HepG2 (cell line): ENCODE results near the gene EEFSEC. TPM values are rescaled to one million over a fixed set of nuclear protein-coding genes. Genes with fewer than 3 reads are reported as not detected.

Experiments
- BHLHE40 ChIP-seq: IDR thresholded peaks from 2 replicates; pipeline ENCODE4 v1.6.1; 2011; ENCODE audit warnings: low read length, improper control_type of control experiment
- CAMTA2 ChIP-seq: sonication (generic); formaldehyde crosslinking; IDR thresholded peaks from 2 replicates; pipeline ENCODE4 v1.4.0; 2020; ENCODE audit warnings: mild to moderate bottlenecking, missing genetic modification reagents, borderline replicate concordance
- EEA1 ChIP-seq: sonication (generic); formaldehyde crosslinking; IDR thresholded peaks from 2 replicates; pipeline ENCODE4 v1.5.1; 2020; ENCODE audit warnings: mild to moderate bottlenecking, missing genetic modification reagents, borderline replicate concordance
- FOXA3 ChIP-seq: IDR thresholded peaks from 2 replicates; pipeline ENCODE4 v1.6.1; 2016; ENCODE audit warnings: missing genetic modification reagents, missing compliant biosample characterization
- GMEB1 ChIP-seq: sonication (generic); formaldehyde crosslinking; IDR thresholded peaks from 2 replicates; pipeline ENCODE4 v1.5.1; 2020; ENCODE audit warnings: missing genetic modification reagents, mild to moderate bottlenecking, borderline replicate concordance
- JUND ChIP-seq: sonication (generic); formaldehyde crosslinking; IDR thresholded peaks from 2 replicates; pipeline ENCODE4 v1.8.0; 2022; ENCODE audit warnings: mild to moderate bottlenecking, missing genetic modification reagents
- PHB2 ChIP-seq: fragments of 450-650 bp; IDR thresholded peaks from 2 replicates; pipeline ENCODE4 v1.6.1; 2018; ENCODE audit not compliant: partially characterized antibody
- SMAD3 ChIP-seq: sonication (generic); formaldehyde crosslinking; IDR thresholded peaks from 2 replicates; pipeline ENCODE4 v1.4.0; 2020; ENCODE audit warnings: missing genetic modification reagents
- TBX2 ChIP-seq: sonication (generic); formaldehyde crosslinking; IDR thresholded peaks from 2 replicates; pipeline ENCODE4 v1.5.0; 2020; ENCODE audit warnings: missing genetic modification reagents, mild to moderate bottlenecking, borderline replicate concordance
- ZNF274 ChIP-seq: sonication (generic); formaldehyde crosslinking; IDR thresholded peaks from 2 replicates; pipeline ENCODE4 v1.5.1; 2020; ENCODE audit warnings: mild to moderate bottlenecking, missing genetic modification reagents
- ZNF354B ChIP-seq: sonication (generic); formaldehyde crosslinking; IDR thresholded peaks from 2 replicates; pipeline ENCODE4 v1.8.0; 2022; ENCODE audit warnings: mild to moderate bottlenecking, missing genetic modification reagents
- ZNF451 ChIP-seq: sonication (generic); formaldehyde crosslinking; IDR thresholded peaks from 2 replicates; pipeline ENCODE4 v1.5.0; 2020; ENCODE audit warnings: mild to moderate bottlenecking, missing genetic modification reagents
- polyA plus RNA-seq, 8 experiments: library from polyadenylated mRNA; depleted of rRNA in 3 of 8; stranded (reverse) in 7 of 8; unstranded in 1 of 8; fragments of >200 nt; fragmentation: Illumina TruSeq in 4 of 8; extraction: Trizol in 4 of 8; gene quantifications; 2 replicates each; pipeline versions ENCODE4 v1.2.1 to v1.2.3, GENCODE V29; 2011 to 2016; ENCODE audit warnings: low read depth in 4 of 8, missing spikeins in 1 of 8, mixed read lengths in 1 of 8; ENCODE audit not compliant: insufficient read depth in 1 of 8
- total RNA-seq, 5 experiments: library from RNA; depleted of rRNA; stranded (reverse); fragments of >200 nt; fragmentation: Illumina TruSeq; extraction: Trizol; gene quantifications; 2 replicates each; pipeline ENCODE4 v1.2.3, GENCODE V29; 2016; ENCODE audit warnings: low read depth in 1 of 5
- TF ChIP-seq, protein P1 (sequence below): sonication (generic); formaldehyde crosslinking; IDR thresholded peaks from 2 replicates; pipeline ENCODE4 v1.8.0; 2022; ENCODE audit warnings: missing genetic modification reagents, mild to moderate bottlenecking, moderate library complexity, borderline replicate concordance
- TF ChIP-seq, protein P2 (sequence below): IDR thresholded peaks from 2 replicates; pipeline ENCODE4 v1.4.0; 2020; ENCODE audit warnings: mild to moderate bottlenecking, missing genetic modification reagents
- TF ChIP-seq, protein P3 (sequence below): sonication (generic); formaldehyde crosslinking; IDR thresholded peaks from 2 replicates; pipeline ENCODE4 v1.4.0; 2020; ENCODE audit warnings: missing genetic modification reagents

The EEFSEC gene
- total and polyA plus RNA-seq, 2 of the 13 experiments (the other 11 are each of a cell fraction or from before 2014, with no cell fraction given), result 6.4 to 24.2 TPM

- TF ChIP-seq, protein P1, sequence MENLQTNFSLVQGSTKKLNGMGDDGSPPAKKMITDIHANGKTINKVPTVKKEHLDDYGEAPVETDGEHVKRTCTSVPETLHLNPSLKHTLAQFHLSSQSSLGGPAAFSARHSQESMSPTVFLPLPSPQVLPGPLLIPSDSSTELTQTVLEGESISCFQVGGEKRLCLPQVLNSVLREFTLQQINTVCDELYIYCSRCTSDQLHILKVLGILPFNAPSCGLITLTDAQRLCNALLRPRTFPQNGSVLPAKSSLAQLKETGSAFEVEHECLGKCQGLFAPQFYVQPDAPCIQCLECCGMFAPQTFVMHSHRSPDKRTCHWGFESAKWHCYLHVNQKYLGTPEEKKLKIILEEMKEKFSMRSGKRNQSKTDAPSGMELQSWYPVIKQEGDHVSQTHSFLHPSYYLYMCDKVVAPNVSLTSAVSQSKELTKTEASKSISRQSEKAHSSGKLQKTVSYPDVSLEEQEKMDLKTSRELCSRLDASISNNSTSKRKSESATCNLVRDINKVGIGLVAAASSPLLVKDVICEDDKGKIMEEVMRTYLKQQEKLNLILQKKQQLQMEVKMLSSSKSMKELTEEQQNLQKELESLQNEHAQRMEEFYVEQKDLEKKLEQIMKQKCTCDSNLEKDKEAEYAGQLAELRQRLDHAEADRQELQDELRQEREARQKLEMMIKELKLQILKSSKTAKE, result peak; percentile 83
- TF ChIP-seq TBX2 (CRISPR knock-in tag), result peak; percentile 91
- peak; percentile 86; the same call in 1 of the 2 replicates for TF ChIP-seq EEA1 (CRISPR knock-in tag)
- peak; percentile 92 for TF ChIP-seq ZNF451 (CRISPR knock-in tag)
- 0 out of 2 replicates have a peak, but pooled peaks have one; percentile 77 for TF ChIP-seq CAMTA2 (CRISPR knock-in tag)
- TF ChIP-seq PHB2, result no peak
- peak; percentile 87 for TF ChIP-seq GMEB1 (CRISPR knock-in tag)
- TF ChIP-seq ZNF274, result peak; percentile 89; the same call in 1 of the 2 replicates
- TF ChIP-seq BHLHE40, result peak; percentile 29; the same call in 1 of the 2 replicates
- peak; percentile 70; the same call in 1 of the 2 replicates for TF ChIP-seq ZNF354B (CRISPR knock-in tag)
- peak; percentile 40 for TF ChIP-seq FOXA3
- TF ChIP-seq, protein P2, sequence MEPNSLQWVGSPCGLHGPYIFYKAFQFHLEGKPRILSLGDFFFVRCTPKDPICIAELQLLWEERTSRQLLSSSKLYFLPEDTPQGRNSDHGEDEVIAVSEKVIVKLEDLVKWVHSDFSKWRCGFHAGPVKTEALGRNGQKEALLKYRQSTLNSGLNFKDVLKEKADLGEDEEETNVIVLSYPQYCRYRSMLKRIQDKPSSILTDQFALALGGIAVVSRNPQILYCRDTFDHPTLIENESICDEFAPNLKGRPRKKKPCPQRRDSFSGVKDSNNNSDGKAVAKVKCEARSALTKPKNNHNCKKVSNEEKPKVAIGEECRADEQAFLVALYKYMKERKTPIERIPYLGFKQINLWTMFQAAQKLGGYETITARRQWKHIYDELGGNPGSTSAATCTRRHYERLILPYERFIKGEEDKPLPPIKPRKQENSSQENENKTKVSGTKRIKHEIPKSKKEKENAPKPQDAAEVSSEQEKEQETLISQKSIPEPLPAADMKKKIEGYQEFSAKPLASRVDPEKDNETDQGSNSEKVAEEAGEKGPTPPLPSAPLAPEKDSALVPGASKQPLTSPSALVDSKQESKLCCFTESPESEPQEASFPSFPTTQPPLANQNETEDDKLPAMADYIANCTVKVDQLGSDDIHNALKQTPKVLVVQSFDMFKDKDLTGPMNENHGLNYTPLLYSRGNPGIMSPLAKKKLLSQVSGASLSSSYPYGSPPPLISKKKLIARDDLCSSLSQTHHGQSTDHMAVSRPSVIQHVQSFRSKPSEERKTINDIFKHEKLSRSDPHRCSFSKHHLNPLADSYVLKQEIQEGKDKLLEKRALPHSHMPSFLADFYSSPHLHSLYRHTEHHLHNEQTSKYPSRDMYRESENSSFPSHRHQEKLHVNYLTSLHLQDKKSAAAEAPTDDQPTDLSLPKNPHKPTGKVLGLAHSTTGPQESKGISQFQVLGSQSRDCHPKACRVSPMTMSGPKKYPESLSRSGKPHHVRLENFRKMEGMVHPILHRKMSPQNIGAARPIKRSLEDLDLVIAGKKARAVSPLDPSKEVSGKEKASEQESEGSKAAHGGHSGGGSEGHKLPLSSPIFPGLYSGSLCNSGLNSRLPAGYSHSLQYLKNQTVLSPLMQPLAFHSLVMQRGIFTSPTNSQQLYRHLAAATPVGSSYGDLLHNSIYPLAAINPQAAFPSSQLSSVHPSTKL (CRISPR knock-in tag), result peak; percentile 61
- no peak for TF ChIP-seq JUND (CRISPR knock-in tag)
- peak; percentile 82; the same call in 1 of the 2 replicates for TF ChIP-seq SMAD3 (CRISPR knock-in tag)
- TF ChIP-seq, protein P3, sequence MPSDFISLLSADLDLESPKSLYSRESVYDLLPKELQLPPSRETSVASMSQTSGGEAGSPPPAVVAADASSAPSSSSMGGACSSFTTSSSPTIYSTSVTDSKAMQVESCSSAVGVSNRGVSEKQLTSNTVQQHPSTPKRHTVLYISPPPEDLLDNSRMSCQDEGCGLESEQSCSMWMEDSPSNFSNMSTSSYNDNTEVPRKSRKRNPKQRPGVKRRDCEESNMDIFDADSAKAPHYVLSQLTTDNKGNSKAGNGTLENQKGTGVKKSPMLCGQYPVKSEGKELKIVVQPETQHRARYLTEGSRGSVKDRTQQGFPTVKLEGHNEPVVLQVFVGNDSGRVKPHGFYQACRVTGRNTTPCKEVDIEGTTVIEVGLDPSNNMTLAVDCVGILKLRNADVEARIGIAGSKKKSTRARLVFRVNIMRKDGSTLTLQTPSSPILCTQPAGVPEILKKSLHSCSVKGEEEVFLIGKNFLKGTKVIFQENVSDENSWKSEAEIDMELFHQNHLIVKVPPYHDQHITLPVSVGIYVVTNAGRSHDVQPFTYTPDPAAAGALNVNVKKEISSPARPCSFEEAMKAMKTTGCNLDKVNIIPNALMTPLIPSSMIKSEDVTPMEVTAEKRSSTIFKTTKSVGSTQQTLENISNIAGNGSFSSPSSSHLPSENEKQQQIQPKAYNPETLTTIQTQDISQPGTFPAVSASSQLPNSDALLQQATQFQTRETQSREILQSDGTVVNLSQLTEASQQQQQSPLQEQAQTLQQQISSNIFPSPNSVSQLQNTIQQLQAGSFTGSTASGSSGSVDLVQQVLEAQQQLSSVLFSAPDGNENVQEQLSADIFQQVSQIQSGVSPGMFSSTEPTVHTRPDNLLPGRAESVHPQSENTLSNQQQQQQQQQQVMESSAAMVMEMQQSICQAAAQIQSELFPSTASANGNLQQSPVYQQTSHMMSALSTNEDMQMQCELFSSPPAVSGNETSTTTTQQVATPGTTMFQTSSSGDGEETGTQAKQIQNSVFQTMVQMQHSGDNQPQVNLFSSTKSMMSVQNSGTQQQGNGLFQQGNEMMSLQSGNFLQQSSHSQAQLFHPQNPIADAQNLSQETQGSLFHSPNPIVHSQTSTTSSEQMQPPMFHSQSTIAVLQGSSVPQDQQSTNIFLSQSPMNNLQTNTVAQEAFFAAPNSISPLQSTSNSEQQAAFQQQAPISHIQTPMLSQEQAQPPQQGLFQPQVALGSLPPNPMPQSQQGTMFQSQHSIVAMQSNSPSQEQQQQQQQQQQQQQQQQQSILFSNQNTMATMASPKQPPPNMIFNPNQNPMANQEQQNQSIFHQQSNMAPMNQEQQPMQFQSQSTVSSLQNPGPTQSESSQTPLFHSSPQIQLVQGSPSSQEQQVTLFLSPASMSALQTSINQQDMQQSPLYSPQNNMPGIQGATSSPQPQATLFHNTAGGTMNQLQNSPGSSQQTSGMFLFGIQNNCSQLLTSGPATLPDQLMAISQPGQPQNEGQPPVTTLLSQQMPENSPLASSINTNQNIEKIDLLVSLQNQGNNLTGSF, result 0 out of 2 replicates have a peak, but pooled peaks have one; percentile 49
These were observed at the start of gene EEFSEC (continued) for GRCh38 chr3:128153156-128154041.
